NCI-H1417 treated with DMSO at 0.1 percent for 48 hours (cell line): ENCODE data around the gene SMC6.

ENCODE experiments used
- DNase-seq: peaks from one replicate; lab custom pipeline; 2025; lab: John Stamatoyannopoulos, UW

SMC6 gene

GRCh38 chr2:17762451-17762850, 8.8 kb upstream of the SMC6 start:
- DNase-seq: no peak

GRCh38 chr2:17759805-17760204, 6.2 kb upstream of the SMC6 start:
- DNase-seq: no peak

- DNase-seq: no peak
Observed at GRCh38 chr2:17758118-17758517, 4.5 kb upstream of the SMC6 start.

GRCh38 chr2:17757321-17757720, 3.7 kb upstream of the SMC6 start:
- no peak for DNase-seq

- no peak for DNase-seq
Observed at GRCh38 chr2:17756668-17757067, 3.1 kb upstream of the SMC6 start.

GRCh38 chr2:17754773-17755425, 1.3 kb upstream of the SMC6 start:
- DNase-seq: no peak

- no peak for DNase-seq
Observed at GRCh38 chr2:17752892-17753802, 463 bp downstream of the SMC6 start.

- no peak for DNase-seq
Observed at GRCh38 chr2:17752246-17752645, 1.4 kb downstream of the SMC6 start.

- no peak for DNase-seq
Observed at GRCh38 chr2:17749753-17750438, 3.7 kb downstream of the SMC6 start.

GRCh38 chr2:17748745-17749144, 4.9 kb downstream of the SMC6 start:
- DNase-seq: no peak

- no peak for DNase-seq
Observed at GRCh38 chr2:17747684-17748452, 5.7 kb downstream of the SMC6 start.

- no peak for DNase-seq
Observed at GRCh38 chr2:17740203-17740602, 13.4 kb downstream of the SMC6 start.

- DNase-seq: no peak
Observed at GRCh38 chr2:17736989-17737388, 16.6 kb downstream of the SMC6 start.

- no peak for DNase-seq
Observed at GRCh38 chr2:17735864-17736263, 17.7 kb downstream of the SMC6 start.

GRCh38 chr2:17733599-17733998, 20.0 kb downstream of the SMC6 start:
- DNase-seq: no peak

GRCh38 chr2:17729880-17730279, 23.7 kb downstream of the SMC6 start:
- DNase-seq: no peak

- no peak for DNase-seq
Observed at GRCh38 chr2:17728210-17728609, 25.4 kb downstream of the SMC6 start.

- DNase-seq: no peak
Observed at GRCh38 chr2:17719562-17720371, 33.8 kb downstream of the SMC6 start.

- no peak for DNase-seq
Observed at GRCh38 chr2:17718689-17719088, 34.9 kb downstream of the SMC6 start.

GRCh38 chr2:17717666-17718065, 35.9 kb downstream of the SMC6 start:
- no peak for DNase-seq

- no peak for DNase-seq
Observed at GRCh38 chr2:17713291-17713690, 40.3 kb downstream of the SMC6 start.
